WERI-Rb-1 (cell line): ENCODE data around the gene RUNDC3A.

Experiments used
- DNase-seq: peaks from one replicate; pipeline ENCODE4 v3.0.0-alpha.2; 2020
- H3K27ac ChIP-seq: fragments of 250-450 bp; sonication (Bioruptor Pico); 2 replicates; pipeline ENCODE4 v1.5.1; 2020; ENCODE audit warnings: mild to moderate bottlenecking, moderate library complexity
- H3K27me3 ChIP-seq: fragments of 250-450 bp; sonication (Bioruptor Pico); 2 replicates; pipeline ENCODE4 v1.5.1; 2021; ENCODE audit warnings: mild to moderate bottlenecking, low read depth, moderate library complexity; ENCODE audit not compliant: insufficient read depth, severe bottlenecking
- H3K36me3 ChIP-seq: fragments of 250-450 bp; sonication (Bioruptor Pico); 2 replicates; pipeline ENCODE4 v1.5.1; 2020; ENCODE audit warnings: mild to moderate bottlenecking, moderate library complexity
- H3K4me3 ChIP-seq: 2 replicates; pipeline ENCODE4 v1.5.1; 2011; ENCODE audit warnings: low read depth, mild to moderate bottlenecking, control low read depth, low read length
- H3K9me3 ChIP-seq: fragments of 250-450 bp; sonication (Bioruptor Pico); 2 replicates; pipeline ENCODE4 v1.5.1; 2021; ENCODE audit warnings: mild to moderate bottlenecking, moderate library complexity; ENCODE audit not compliant: severe bottlenecking
- CTCF ChIP-seq: IDR thresholded peaks from 2 replicates; pipeline ENCODE4 v1.5.1; 2011; ENCODE audit warnings: low read depth, mild to moderate bottlenecking, control low read depth, inconsistent platforms, low read length

Gene RUNDC3A

GRCh38 chr17:44322236-44322895, 14.0 kb downstream of the RUNDC3A start:
- Histone ChIP-seq H3K27me3 (no peaks in the 10 kb centered on the region), H3K27ac (no peak overlapping the region), H3K4me3 (no peak overlapping the region), H3K9me3 (peaks cover 8% of the 10 kb centered on the region), H3K36me3 (peaks cover 57% of the 10 kb centered on the region)
- TF ChIP-seq CTCF, result no peak
- no peak for DNase-seq

GRCh38 chr17:44323359-44324091, 15.1 kb downstream of the RUNDC3A start:
- DNase-seq, result peak; percentile 66
- peak overlapping the region; percentile 91 for H3K4me3 ChIP-seq

GRCh38 chr17:44324092-44324570, 15.7 kb downstream of the RUNDC3A start:
- peak overlapping the region; percentile 91 for H3K4me3 ChIP-seq
- no peaks in the 10 kb centered on the region for H3K27me3 ChIP-seq
- peaks cover 41% of the 10 kb centered on the region for H3K36me3 ChIP-seq
- no peak for DNase-seq
- H3K27ac ChIP-seq, result peak overlapping the region; percentile 87
- TF ChIP-seq CTCF, result no peak
- peaks cover 8% of the 10 kb centered on the region for H3K9me3 ChIP-seq

More at GRCh38 chr17:44323359-44324091, 15.1 kb downstream of the RUNDC3A start:
- Histone ChIP-seq H3K9me3 (peaks cover 8% of the 10 kb centered on the region), H3K27ac (peak overlapping the region; percentile 87), H3K36me3 (peaks cover 47% of the 10 kb centered on the region), H3K27me3 (no peaks in the 10 kb centered on the region)
- no peak for TF ChIP-seq CTCF

GRCh38 chr17:44324571-44325275, 16.3 kb downstream of the RUNDC3A start, which contains the start of gene SLC25A39:
SLC25A39 (minus strand) TSS chr17:44324823; CDS start chr17:44323562, 1,261 bp downstream.
- Histone ChIP-seq H3K9me3 (peaks cover 8% of the 10 kb centered on the region), H3K36me3 (peaks cover 35% of the 10 kb centered on the region), H3K4me3 (peak within 1 kb of the TSS; percentile 91), H3K27ac (peak within 1 kb of the TSS; percentile 87), H3K27me3 (no peaks in the 10 kb centered on the region)
- peak; percentile 96 for DNase-seq
- TF ChIP-seq CTCF, result no peak

- Histone ChIP-seq H3K27ac (0 out of 2 replicates have a peak overlapping the region, but pooled peaks have one; percentile 2), H3K9me3 (peaks cover 8% of the 10 kb centered on the region), H3K36me3 (peaks cover 13% of the 10 kb centered on the region), H3K27me3 (no peaks in the 10 kb centered on the region), H3K4me3 (no peak overlapping the region)
- peak; percentile 99 for DNase-seq
- TF ChIP-seq CTCF, result no peak
These were observed 18.6 kb downstream of the RUNDC3A start for GRCh38 chr17:44326861-44327444.
